GM12873 (cell line): ENCODE data around the gene ABLIM3.
A peak's percentile ranks its signal among the peaks of the same experiment; 100 is the strongest.

ENCODE experiments used
- CTCF ChIP-seq: IDR thresholded peaks from 2 replicates; pipeline ENCODE4 v1.5.1; 2012; ENCODE audit warnings: low read depth, mild to moderate bottlenecking, moderate library complexity, low read length, control low read depth; ENCODE audit not compliant: insufficient read depth; ENCODE audit errors: missing control alignments

Gene ABLIM3

GRCh38 chr5:149113669-149114068, 27.6 kb upstream of the ABLIM3 start:
- no peak for TF ChIP-seq CTCF

- TF ChIP-seq CTCF: peak; percentile 85
Measured at GRCh38 chr5:149114403-149115312, 26.6 kb upstream of the ABLIM3 start.

DNA sequence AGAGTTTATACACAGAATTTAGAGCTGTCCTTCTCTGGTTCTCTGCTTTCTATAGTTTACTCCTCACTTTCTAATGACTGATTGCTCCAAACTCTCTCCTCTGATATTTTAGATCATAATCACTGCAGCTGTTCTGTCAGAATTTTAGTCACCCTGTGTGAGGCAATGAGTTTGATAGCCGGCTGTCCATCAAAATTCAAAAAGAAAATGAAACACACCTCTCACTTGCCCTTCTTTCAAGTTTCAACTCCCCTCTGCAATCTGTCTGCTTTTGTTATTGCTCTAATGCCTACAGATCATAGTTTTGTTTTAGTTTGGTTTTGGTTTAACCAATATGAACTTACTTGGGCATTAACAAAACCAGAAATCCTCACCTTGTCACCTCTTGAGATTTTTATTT, 23.3 kb upstream of the ABLIM3 start:
- no peak for TF ChIP-seq CTCF

DNA sequence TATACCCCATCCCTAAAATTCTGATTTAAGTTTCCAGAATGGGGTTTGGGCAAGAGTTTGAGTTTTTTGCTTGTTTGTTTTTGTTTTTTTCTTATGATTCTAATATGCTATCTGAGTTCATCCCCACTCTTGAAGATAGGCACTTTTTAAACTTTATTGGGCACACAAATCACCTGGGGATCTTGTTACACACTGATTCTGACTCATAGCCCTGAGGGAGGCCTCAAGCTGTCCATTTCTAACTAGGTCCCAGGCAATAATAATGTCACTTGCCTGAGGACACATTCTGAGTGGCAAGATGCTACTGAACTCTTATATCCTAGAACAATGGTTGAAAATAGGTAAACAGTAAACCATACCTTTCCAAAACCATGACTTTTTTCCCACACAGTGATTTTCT, 22.8 kb upstream of the ABLIM3 start:
- no peak for TF ChIP-seq CTCF

DNA sequence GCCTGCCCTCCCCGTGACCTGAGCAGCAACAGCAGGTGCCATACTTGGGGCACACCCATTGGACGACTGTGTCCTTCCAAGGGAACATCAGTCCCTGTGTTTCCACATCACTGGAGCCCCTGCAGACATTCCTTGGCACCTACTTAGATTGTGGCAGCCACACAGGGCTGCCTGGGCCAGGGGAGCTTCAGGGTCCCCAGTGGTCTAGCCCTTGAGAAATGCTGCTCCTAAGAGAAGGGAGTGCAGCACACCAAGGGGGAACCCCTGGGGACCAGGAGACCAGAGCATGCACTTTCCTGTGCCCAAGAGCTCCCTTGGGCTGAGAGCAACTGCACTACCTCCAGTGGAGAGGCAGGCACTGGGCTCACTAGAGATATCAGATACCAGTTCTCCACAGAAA, 20.1 kb upstream of the ABLIM3 start:
- no peak for TF ChIP-seq CTCF

DNA sequence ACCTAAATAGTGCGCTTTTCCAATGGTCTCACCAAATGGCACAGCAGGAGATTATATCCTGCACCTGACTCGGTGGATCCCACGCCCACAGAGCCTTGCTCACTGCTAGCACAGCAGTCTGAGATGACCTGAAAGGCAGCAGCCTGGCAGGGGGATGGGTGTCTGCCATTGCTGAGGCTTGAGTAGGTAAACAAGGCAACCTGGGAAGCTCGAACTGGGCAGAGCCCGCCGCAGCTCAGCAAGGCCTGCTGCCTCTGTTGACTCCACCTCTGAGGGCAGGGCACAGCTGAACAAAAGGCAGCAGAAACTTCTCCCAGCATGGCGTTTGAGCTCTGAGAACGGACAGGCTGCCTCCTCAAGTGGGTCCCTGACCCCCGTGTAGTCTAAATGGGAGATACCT, 18.1 kb upstream of the ABLIM3 start:
- no peak for TF ChIP-seq CTCF

DNA sequence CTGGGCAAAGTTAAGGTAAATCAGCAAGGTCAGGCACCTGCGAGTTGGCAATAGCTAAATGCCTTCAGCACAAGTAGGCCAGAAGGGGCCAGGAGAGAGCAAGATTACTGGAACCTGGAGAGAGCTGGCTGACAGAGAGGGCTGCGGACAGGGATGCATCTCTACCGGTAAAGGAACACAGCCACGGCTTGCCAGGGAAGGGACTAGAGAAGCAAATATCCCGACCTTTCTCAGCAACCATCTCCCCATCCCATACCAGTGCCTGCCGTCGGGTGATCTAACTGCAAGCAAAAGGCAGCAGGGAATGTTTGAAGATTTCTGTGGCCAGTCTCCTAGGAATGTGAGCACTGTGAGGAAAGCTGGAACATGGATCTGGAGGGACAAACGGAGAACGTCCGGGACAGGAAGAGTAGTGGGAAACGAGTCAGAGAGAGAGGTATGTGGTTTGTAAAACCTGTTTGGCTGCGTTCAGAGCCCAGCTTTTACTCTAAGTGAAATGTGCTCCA, 15.9 kb upstream of the ABLIM3 start:
- TF ChIP-seq CTCF: no peak
